T-helper 2 cell treated with Interferon-gamma antibody and Interleukin-4, amounts not matched to agents 5 μg/mL and 100 μg/mL, for 36 hours (primary cell): ENCODE data around the gene ANO7.

Experiments used
- DNase-seq: peaks from one replicate; pipeline ENCODE4 v3.0.0; 2021; ENCODE audit warnings: low spot score
- H3K27ac Mint-ChIP-seq: one replicate; pipeline ENCODE4 v1.8.0; 2021; ENCODE audit warnings: mild to moderate bottlenecking, mixed read lengths
- H3K27me3 Mint-ChIP-seq: one replicate; pipeline ENCODE4 v1.8.0; 2021; ENCODE audit warnings: low read depth, mixed read lengths
- H3K36me3 Mint-ChIP-seq: one replicate; pipeline ENCODE4 v1.8.0; 2021; ENCODE audit warnings: low read depth, mixed read lengths
- H3K4me1 Mint-ChIP-seq: one replicate; pipeline ENCODE4 v1.8.0; 2021; ENCODE audit warnings: low read depth, mixed read lengths
- H3K4me3 Mint-ChIP-seq: one replicate; pipeline ENCODE4 v1.8.0; 2022; ENCODE audit warnings: mild to moderate bottlenecking, moderate library complexity, mixed read lengths
- H3K9me3 Mint-ChIP-seq: one replicate; pipeline ENCODE4 v1.8.0; 2021; ENCODE audit warnings: mixed read lengths

The ANO7 gene

GRCh38 chr2:241225983-241226382 is 37.5 kb downstream of the ANO7 start:
- Mint-ChIP-seq H3K4me3 (no peak overlapping the region), H3K27me3 (no peaks in the 10 kb centered on the region), H3K36me3 (peaks cover 25% of the 10 kb centered on the region), H3K27ac (no peak overlapping the region), H3K4me1 (no peaks in the 10 kb centered on the region), H3K9me3 (no peaks in the 10 kb centered on the region)
- DNase-seq = no peak

GRCh38 chr2:241226723-241227572 is 38.5 kb downstream of the ANO7 start:
- Mint-ChIP-seq H3K27ac (peak overlapping the region; percentile 62), H3K4me1 (no peaks in the 10 kb centered on the region), H3K36me3 (peaks cover 32% of the 10 kb centered on the region), H3K4me3 (no peak overlapping the region), H3K27me3 (no peaks in the 10 kb centered on the region), H3K9me3 (no peaks in the 10 kb centered on the region)
- no peak for DNase-seq

GRCh38 chr2:241227594-241227993 is 39.1 kb downstream of the ANO7 start:
- Mint-ChIP-seq H3K27me3 (no peaks in the 10 kb centered on the region), H3K36me3 (peaks cover 38% of the 10 kb centered on the region), H3K9me3 (no peaks in the 10 kb centered on the region), H3K27ac (peak overlapping the region; percentile 62), H3K4me1 (peaks cover under 1% of the 10 kb centered on the region), H3K4me3 (no peak overlapping the region)
- DNase-seq = no peak

- H3K4me3 Mint-ChIP-seq = no peak overlapping the region
- H3K4me1 Mint-ChIP-seq = peaks cover 2% of the 10 kb centered on the region
- no peak for DNase-seq
- H3K27ac Mint-ChIP-seq = no peak overlapping the region
- H3K9me3 Mint-ChIP-seq = no peaks in the 10 kb centered on the region
- H3K27me3 Mint-ChIP-seq = no peaks in the 10 kb centered on the region
- H3K36me3 Mint-ChIP-seq = peaks cover 43% of the 10 kb centered on the region
Observed at GRCh38 chr2:241228081-241228859, 39.8 kb downstream of the ANO7 start.

- Mint-ChIP-seq H3K4me3 (no peak overlapping the region), H3K27me3 (no peaks in the 10 kb centered on the region), H3K36me3 (peaks cover 44% of the 10 kb centered on the region), H3K4me1 (peaks cover 2% of the 10 kb centered on the region), H3K27ac (no peak overlapping the region), H3K9me3 (no peaks in the 10 kb centered on the region)
- no peak for DNase-seq
Observed at GRCh38 chr2:241228860-241229516, 40.5 kb downstream of the ANO7 start.

- no peaks in the 10 kb centered on the region for H3K9me3 Mint-ChIP-seq
- no peaks in the 10 kb centered on the region for H3K27me3 Mint-ChIP-seq
- DNase-seq = no peak
- H3K27ac Mint-ChIP-seq = no peak overlapping the region
- no peak overlapping the region for H3K4me3 Mint-ChIP-seq
- peaks cover 2% of the 10 kb centered on the region for H3K4me1 Mint-ChIP-seq
- peaks cover 48% of the 10 kb centered on the region for H3K36me3 Mint-ChIP-seq
Observed at GRCh38 chr2:241229563-241230401, 41.3 kb downstream of the ANO7 start.

- no peak overlapping the region for H3K4me3 Mint-ChIP-seq
- H3K36me3 Mint-ChIP-seq = peaks cover 55% of the 10 kb centered on the region
- no peaks in the 10 kb centered on the region for H3K9me3 Mint-ChIP-seq
- peaks cover 2% of the 10 kb centered on the region for H3K4me1 Mint-ChIP-seq
- no peak overlapping the region for H3K27ac Mint-ChIP-seq
- no peak for DNase-seq
- no peaks in the 10 kb centered on the region for H3K27me3 Mint-ChIP-seq
Observed at GRCh38 chr2:241230435-241230834, 42.0 kb downstream of the ANO7 start.

- Mint-ChIP-seq H3K4me3 (no peak overlapping the region), H3K4me1 (peaks cover 2% of the 10 kb centered on the region), H3K27ac (no peak overlapping the region), H3K27me3 (no peaks in the 10 kb centered on the region), H3K36me3 (peaks cover 66% of the 10 kb centered on the region), H3K9me3 (no peaks in the 10 kb centered on the region)
- no peak for DNase-seq
Observed at GRCh38 chr2:241232736-241233575, 44.5 kb downstream of the ANO7 start.

GRCh38 chr2:241234066-241234790 is 45.8 kb downstream of the ANO7 start:
- Mint-ChIP-seq H3K36me3 (peaks cover 71% of the 10 kb centered on the region), H3K27ac (no peak overlapping the region), H3K9me3 (no peaks in the 10 kb centered on the region), H3K4me1 (peaks cover 2% of the 10 kb centered on the region), H3K4me3 (no peak overlapping the region), H3K27me3 (no peaks in the 10 kb centered on the region)
- no peak for DNase-seq

- Mint-ChIP-seq H3K4me3 (no peak overlapping the region), H3K4me1 (peaks cover 2% of the 10 kb centered on the region), H3K27me3 (no peaks in the 10 kb centered on the region), H3K36me3 (peaks cover 75% of the 10 kb centered on the region), H3K9me3 (no peaks in the 10 kb centered on the region), H3K27ac (no peak overlapping the region)
- no peak for DNase-seq
Observed at GRCh38 chr2:241234962-241235740, 46.7 kb downstream of the ANO7 start.

GRCh38 chr2:241235859-241236593 is 47.5 kb downstream of the ANO7 start:
- Mint-ChIP-seq H3K27ac (no peak overlapping the region), H3K36me3 (peaks cover 76% of the 10 kb centered on the region), H3K4me1 (peaks cover 2% of the 10 kb centered on the region), H3K9me3 (no peaks in the 10 kb centered on the region), H3K27me3 (no peaks in the 10 kb centered on the region), H3K4me3 (no peak overlapping the region)
- DNase-seq = no peak
